Left colon (tissue), 2 donors: ENCODE measurements around the gene OR2AJ1. TPM values are rescaled to one million over a fixed set of nuclear protein-coding genes. Genes with fewer than 3 reads are reported as not detected.

Experiments
- ATAC-seq: fragments of 200-7000 bp; cut with Tn5 transposase; one replicate; pipeline ENCODE4 v1.9.1; 2020; ENCODE audit warnings: mild to moderate bottlenecking, moderate library complexity
- DNase-seq, 2 donors: peaks; one replicate each; pipeline ENCODE4 v3.0.0-alpha.2; 2020
- intact Hi-C, 2 donors: fragments of 100-400 bp; cut with DNase I in 1 of 2; cut with micrococcal nuclease in 1 of 2; formaldehyde crosslinking; loops; one replicate each; pipeline versions ENCODE4 v1.11.2 to v1.14.0; 2022; cut with DNase I, micrococcal nuclease
- total RNA-seq, 2 donors: library from RNA; stranded (reverse); fragmentation: NEBNext Ultra II Directional; extraction: Animal tissue kit (Norgen Biotek cat#: 25700); gene quantifications; one replicate each; pipeline ENCODE4 v1.2.1, GENCODE V29; 2021
- donor health status: DM: no; HTN: no; CAD: no.
- donor health status: DM: yes; HTN: yes; CAD: no.

OR2AJ1 gene
- total RNA-seq, 2 donors from 2014 or later = not detected

DNA sequence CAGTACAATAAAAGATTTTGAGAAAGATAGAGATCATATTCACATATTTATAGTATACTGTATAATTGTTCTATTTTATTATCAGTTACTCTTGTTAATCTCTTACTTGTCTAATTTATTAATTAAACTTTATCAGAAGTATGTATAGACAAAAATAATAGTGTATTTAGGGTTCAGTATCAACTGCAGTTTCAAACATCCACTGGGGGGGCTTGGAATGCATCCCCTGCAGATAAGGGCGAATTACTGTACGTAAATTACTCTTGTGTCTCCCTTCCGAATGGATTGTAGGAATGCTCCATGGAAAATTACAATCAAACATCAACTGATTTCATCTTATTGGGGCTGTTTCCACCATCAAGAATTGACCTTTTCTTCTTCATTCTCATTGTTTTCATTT is 23.9 kb downstream of the OR2AJ1 start, which contains the start of gene OR2L8:
Gene OR2L8 (plus strand): TSS at position 301 of the 400 bp plus-strand sequence. CDS start 0 bp downstream, at position 301.
- DNase-seq = no peak
- no peak for ATAC-seq
- intact Hi-C loops = no loop called here

DNA sequence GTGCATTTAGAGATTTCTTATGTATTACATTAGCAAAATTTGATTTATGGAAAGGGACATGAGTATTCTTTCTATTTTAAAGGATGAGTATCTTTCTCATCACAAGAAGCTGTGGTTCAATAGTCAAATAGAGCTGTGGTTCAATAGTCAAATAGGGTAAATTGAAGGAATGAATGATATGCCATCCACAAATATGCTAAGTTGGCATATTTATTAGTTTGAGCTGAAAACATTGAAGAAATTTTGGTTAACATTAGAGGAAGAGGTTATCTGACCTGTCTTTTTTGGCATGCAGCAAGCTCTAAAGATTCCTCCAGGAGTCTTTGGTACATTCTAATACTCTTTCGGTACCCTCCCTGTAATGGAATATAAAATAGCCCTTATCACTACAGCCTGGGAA is 28.7 kb downstream of the OR2AJ1 start:
- ATAC-seq = no peak
- no peak for DNase-seq
- intact Hi-C loops = no loop called here

GRCh38 chr1:247961791-247962190 is 37.1 kb downstream of the OR2AJ1 start:
- no peak for ATAC-seq
- intact Hi-C loops = no loop called here
- DNase-seq = no peak

- intact Hi-C loops = no loop called here
- ATAC-seq = no peak
- DNase-seq = no peak
Measured at GRCh38 chr1:247962911-247963588, 38.4 kb downstream of the OR2AJ1 start.

DNA sequence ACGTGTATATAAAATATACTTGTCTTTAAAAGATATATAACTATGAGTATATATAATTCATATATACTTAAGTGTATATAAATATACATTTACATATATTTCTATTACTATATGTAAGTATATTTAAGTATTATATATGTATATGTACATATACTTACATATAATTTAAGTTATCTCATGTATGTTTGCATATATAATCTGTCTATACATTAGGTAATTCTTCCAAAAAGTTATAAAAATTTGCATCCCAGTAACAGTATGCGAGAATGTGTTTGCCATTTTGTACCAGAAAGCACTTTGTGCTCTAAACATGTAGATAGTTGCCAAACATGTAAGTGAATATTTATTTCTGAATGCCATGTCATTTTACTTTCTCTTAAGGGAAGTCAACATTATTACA is 40.2 kb downstream of the OR2AJ1 start, which contains the start of gene OR2AK2:
Gene OR2AK2 (plus strand): TSS at position 301 of the 400 bp plus-strand sequence. CDS start 144 bp downstream, outside the sequence.
- intact Hi-C loops = no loop called here
- no peak for ATAC-seq
- DNase-seq = no peak

- intact Hi-C loops = no loop called here
- ATAC-seq = no peak
Measured at GRCh38 chr1:247966532-247967204, 42.0 kb downstream of the OR2AJ1 start.

More at GRCh38 chr1:247966532-247967204, 42.0 kb downstream of the OR2AJ1 start:
- DNase-seq = no peak

Other genes with a start within 250 kb of the OR2AJ1 start
- gene OR13G1, start 245.2 kb upstream of the OR2AJ1 start, total RNA-seq = not detected
- not detected for gene OR6F1, start 208.2 kb upstream of the OR2AJ1 start, total RNA-seq
- under 1 TPM in 1 of 2 donors, not detected in 1; 0.61 TPM for gene OR14K1, start 186.3 kb upstream of the OR2AJ1 start, total RNA-seq
- gene OR14A2, start 176.7 kb upstream of the OR2AJ1 start, total RNA-seq = not detected
- gene OR1C1, start 164.3 kb upstream of the OR2AJ1 start, total RNA-seq = not detected
- gene OR14A16, start 100.8 kb upstream of the OR2AJ1 start, total RNA-seq = not detected
- gene OR11L1, start 83.0 kb upstream of the OR2AJ1 start, total RNA-seq = not detected
- gene TRIM58, start 67.7 kb upstream of the OR2AJ1 start, total RNA-seq = 1 to 10 TPM; 3.9 to 4.2 TPM
- gene OR2W3, start 29.3 kb upstream of the OR2AJ1 start, total RNA-seq = 1 to 10 TPM; 1.0 to 1.1 TPM
- gene OR2T8, start 4.6 kb upstream of the OR2AJ1 start, total RNA-seq = under 1 TPM in 1 of 2 donors, not detected in 1; 0.27 TPM
- gene OR2L8, start 24.0 kb downstream of the OR2AJ1 start, total RNA-seq = not detected
- not detected for gene OR2AK2, start 40.3 kb downstream of the OR2AJ1 start, total RNA-seq
- not detected for gene OR2L5, start 88.8 kb downstream of the OR2AJ1 start, total RNA-seq
- under 1 TPM in 1 of 2 donors, not detected in 1; 0.15 TPM for gene OR2L2, start 105.2 kb downstream of the OR2AJ1 start, total RNA-seq
- gene OR2L3, start 121.9 kb downstream of the OR2AJ1 start, total RNA-seq = not detected
- gene OR2L13, start 170.3 kb downstream of the OR2AJ1 start, total RNA-seq = not detected
- gene OR2M5, start 220.3 kb downstream of the OR2AJ1 start, total RNA-seq = not detected
- not detected for gene OR2M2, start 249.9 kb downstream of the OR2AJ1 start, total RNA-seq